K562 (cell line): ENCODE measurements around the gene CTAG2. TPM values are rescaled to one million over a fixed set of nuclear protein-coding genes. Genes with fewer than 3 reads are reported as not detected.

Source experiments
- ATAC-seq: fragments of 200-7000 bp; cut with Tn5 transposase; 3 replicates; pipeline ENCODE4 v1.9.1; 2020; ENCODE audit warnings: moderate library complexity
- BruUV-seq: library from RNA; stranded (reverse); fragments of 400-500 nt; replicated peaks from 2 replicates; lab custom pipeline; 2021; lab: Mats Ljungman, UMichigan
- CTCF ChIA-PET: fragments of 300-600 bp; formaldehyde crosslinking; extraction: SDS; loops from one replicate; lab custom pipeline; 2021; ENCODE audit warnings: low intra/inter-chr PET ratio; lab: Yijun Ruan, JAX
- POLR2A ChIA-PET: fragments of 300-600, 350-650 bp; sonication (Branson Sonifier 250); formaldehyde crosslinking; extraction: SDS; loops from one replicate; lab custom pipeline; 2021; ENCODE audit warnings: antibody characterized with exemption, inconsistent platforms; lab: Yijun Ruan, JAX
- DNase-seq, 4 experiments: peaks; one replicate each; pipeline versions ENCODE4 v3.0.0 to v3.0.0-alpha.2; 2011 to 2018; ENCODE audit warnings: low spot score in 3 of 4, mixed read lengths in 3 of 4; ENCODE audit errors: extremely low read depth in 1 of 4
- FAIRE-seq: peaks from 2 replicates; lab custom pipeline; 2011; peaks lifted over from hg19 to GRCh38; lab: Jason Lieb, UNC
- H2AFZ ChIP-seq: 2 replicates; pipeline ENCODE4 v1.6.0; 2011; ENCODE audit warnings: low read depth, low read length, control low read depth, inconsistent platforms
- H3K27ac ChIP-seq: fragments of 200-600 bp; 3 replicates; pipeline ENCODE4 v1.8.0; 2011; ENCODE audit warnings: low read depth, mild to moderate bottlenecking, control low read depth, inconsistent platforms, low read length, moderate library complexity, mixed read lengths; ENCODE audit errors: extremely low read depth
- H3K27me3 ChIP-seq, 2 experiments: fragments of 300-600 bp in 1 of 2; 2 replicates in 1 of 2; 3 replicates in 1 of 2; pipeline versions ENCODE4 v1.6.0 to v1.8.0; 2011; ENCODE audit warnings: inconsistent platforms in 2 of 2, low read length in 2 of 2, mild to moderate bottlenecking in 1 of 2, mixed read lengths in 1 of 2, moderate library complexity in 1 of 2; ENCODE audit not compliant: control insufficient read depth in 2 of 2, insufficient read depth in 2 of 2
- H3K36me3 ChIP-seq: fragments of 300-600 bp; 3 replicates; pipeline ENCODE4 v1.8.0; 2011; ENCODE audit warnings: mild to moderate bottlenecking, low read length, inconsistent platforms; ENCODE audit not compliant: control insufficient read depth, insufficient read depth
- H3K4me1 ChIP-seq, 2 experiments: fragments of 200-600 bp in 1 of 2; replicated peaks in 1 of 2; 2 replicates in 1 of 2; 3 replicates in 1 of 2; pipeline versions ENCODE4 v1.5.1 to v1.8.0; 2011; ENCODE audit warnings: inconsistent platforms in 2 of 2, low read length in 2 of 2, mild to moderate bottlenecking in 1 of 2, mixed read lengths in 1 of 2, moderate library complexity in 1 of 2; ENCODE audit not compliant: control insufficient read depth in 2 of 2, insufficient read depth in 2 of 2
- H3K4me2 ChIP-seq: 2 replicates; pipeline ENCODE4 v1.6.1; 2011; ENCODE audit warnings: low read length, control low read depth, inconsistent platforms, mixed read lengths; ENCODE audit not compliant: insufficient read depth
- H3K4me3 ChIP-seq: fragments of 200-600 bp; sonication (generic), shearing (Covaris generic); 2 replicates; pipeline ENCODE4 v1.5.1; 2016; ENCODE audit warnings: control low read depth, inconsistent platforms
- H3K79me2 ChIP-seq: fragments of 200-600 bp; 3 replicates; pipeline ENCODE4 v1.8.0; 2011; ENCODE audit warnings: low read length, inconsistent platforms; ENCODE audit not compliant: control insufficient read depth, insufficient read depth
- H3K9ac ChIP-seq, 2 experiments: 2 replicates each; pipeline versions ENCODE4 v1.6.0 to v1.6.1; 2011; ENCODE audit warnings: low read depth in 2 of 2, low read length in 2 of 2, control low read depth in 1 of 2, inconsistent platforms in 1 of 2, mild to moderate bottlenecking in 1 of 2, mixed read lengths in 1 of 2; ENCODE audit not compliant: insufficient read depth in 1 of 2
- H3K9me1 ChIP-seq: one replicate; pipeline ENCODE4 v1.6.0; 2011; ENCODE audit warnings: inconsistent platforms, mild to moderate bottlenecking, low read length, moderate library complexity; ENCODE audit not compliant: control insufficient read depth, insufficient read depth
- H3K9me3 ChIP-seq: replicated peaks from 2 replicates; pipeline ENCODE4 v1.5.1; 2011; ENCODE audit warnings: low read depth, low read length, inconsistent platforms; ENCODE audit not compliant: control insufficient read depth, insufficient read depth
- H4K20me1 ChIP-seq: replicated peaks from 2 replicates; pipeline ENCODE4 v1.6.1; 2011; ENCODE audit warnings: low read length, inconsistent platforms, mixed read lengths; ENCODE audit not compliant: control insufficient read depth, insufficient read depth
- JUNB ChIP-seq: fragments of 450-650 bp; formaldehyde crosslinking; conservative IDR thresholded peaks from 2 replicates; pipeline ENCODE4 v1.4.0; 2020; ENCODE audit warnings: mild to moderate bottlenecking
- ZBTB2 ChIP-seq: fragments of 450-650 bp; IDR thresholded peaks from 2 replicates; pipeline ENCODE4 v1.6.1; 2016; ENCODE audit warnings: antibody characterized with exemption
- ZNF146 ChIP-seq: IDR thresholded peaks from one replicate; pipeline ENCODE4 v1.6.1; 2018; ENCODE audit warnings: missing compliant biosample characterization; ENCODE audit not compliant: unreplicated experiment
- WGBS: fragments of 100-300 bp; shearing (Covaris generic); methylation state at CpG from one replicate; pipeline ENCODE4 v1.1.6; 2016; ENCODE audit warnings: low coverage, mixed read lengths; ENCODE audit not compliant: insufficient coverage; ENCODE audit errors: missing lambda C conversion rate; 5-methylcytosine and 5-hydroxymethylcytosine counted together
- in situ Hi-C: fragments of 300-500 bp; cut with MboI; formaldehyde crosslinking; loops from 4 replicates; pipeline ENCODE4 v1.15.0; 2018; ENCODE audit warnings: inconsistent platforms, mixed read lengths
- intact Hi-C: fragments of 100-400 bp; cut with micrococcal nuclease; formaldehyde crosslinking; loops from 2 replicates; pipeline ENCODE4 v1.14.2; 2022
- polyA plus RNA-seq, 8 experiments: library from polyadenylated mRNA; depleted of rRNA in 4 of 8; stranded (reverse) in 5 of 8; unstranded in 3 of 8; fragments of >200 nt; fragmentation: Nextera tagmentation in 2 of 8; fragmentation: Illumina TruSeq in 1 of 8; extraction: Ambion mirVana in 2 of 8; extraction: Trizol in 1 of 8; gene quantifications; 2 replicates each; pipeline versions ENCODE4 v1.2.1 to v1.2.3, GENCODE V29; 2011 to 2014; ENCODE audit warnings: inconsistent platforms in 1 of 8, missing spikeins in 1 of 8
- total RNA-seq, 7 experiments: library from RNA; depleted of rRNA in 6 of 7; stranded (reverse); fragments of >200 nt in 6 of 7; fragmentation: Illumina TruSeq in 2 of 7; extraction: Trizol in 2 of 7; gene quantifications; 2 replicates each; pipeline versions ENCODE4 v1.2.1 to v1.2.3, GENCODE V29; 2011 to 2021; ENCODE audit warnings: low replicate concordance in 1 of 7

CTAG2 gene
- total and polyA plus RNA-seq, 9 of the 15 experiments (the other 6 are each of a cell fraction or from before 2014, with no cell fraction given): 1.7 to 63.0 (median 18.8) TPM

GRCh38 chrX:154657226-154657805, 3.9 kb upstream of the CTAG2 start (continued):
- no peak for TF ChIP-seq ZBTB2
- TF ChIP-seq, all 486 proteins: peak for 5

- in situ Hi-C loops (loop anchor here (10.0 kb wide), 1 partner anchor 71 kb away; the partner anchor contains the start of gene CTAG1A), intact Hi-C loops (no loop called here)
- ChIA-PET CTCF (no interaction called here), POLR2A (no interaction called here)
- Histone ChIP-seq H3K9me1 (no peaks in the 10 kb centered on the region), H3K79me2 (no peaks in the 10 kb centered on the region; the same call in 2 of the 3 replicates), H4K20me1 (no peaks in the 10 kb centered on the region), H3K4me3 (no peak overlapping the region), H3K27ac (no peak overlapping the region), H3K9ac (no peak overlapping the region), H3K4me1 (peaks cover 0 to 9% of the 10 kb centered on the region in 2 experiments; a peak in 2 of 5 replicates), H3K27me3 (peaks cover 2 to 29% of the 10 kb centered on the region in 2 experiments; a peak in 3 of 5 replicates), H2AFZ (no peak overlapping the region), H3K4me2 (no peak overlapping the region), H3K9me3 (no peaks in the 10 kb centered on the region), H3K36me3 (no peaks in the 10 kb centered on the region)
- DNase-seq: no peak
- no peak for FAIRE-seq
- no peak for ATAC-seq
- BruUV-seq: no TSS peak
- 14% methylated on average over 7 of the region's 11 CpGs for WGBS
- TF ChIP-seq ZNF146 (CRISPR knock-in tag) (no peak), JUNB (CRISPR knock-in tag) (no peak)
Measured at GRCh38 chrX:154655786-154656185, 2.4 kb upstream of the CTAG2 start.
